Lower leg skin (tissue), 3 donors: Measurements from ENCODE around the gene SKAP1.

Source experiments
- POLR2A ChIP-seq, 2 donors: fragments of 450-650 bp; IDR thresholded peaks; one replicate each; pipeline ENCODE4 v1.6.1; 2016 to 2017; ENCODE audit warnings: antibody characterized with exemption in 2 of 2, mild to moderate bottlenecking in 1 of 2, moderate library complexity in 1 of 2
- TF ChIP-seq, protein P1 (sequence below), 3 donors: fragments of 450-650 bp; IDR thresholded peaks; one replicate each; pipeline ENCODE4 v1.5.1; 2016; ENCODE audit warnings: antibody characterized with exemption in 3 of 3, mild to moderate bottlenecking in 3 of 3, moderate library complexity in 2 of 3

DNA sequence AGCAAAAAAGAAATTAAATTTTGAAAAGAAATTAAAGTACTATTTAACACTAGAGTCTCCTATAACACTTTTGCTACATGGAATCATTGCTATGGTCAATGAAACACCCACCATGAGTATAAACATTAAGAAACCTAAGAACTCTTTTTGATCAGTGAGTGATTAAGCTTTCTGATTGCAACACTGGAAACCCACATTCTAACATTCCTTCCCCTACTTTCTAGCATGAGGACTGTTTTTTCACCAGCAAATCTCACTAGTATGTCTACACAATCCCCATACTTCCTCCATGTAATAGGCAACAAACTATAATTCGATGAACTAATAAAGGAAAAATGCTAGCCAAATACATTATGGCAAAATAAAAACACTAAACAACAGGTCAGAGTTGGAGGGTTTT lies 54.7 kb downstream of the SKAP1 start:
- TF ChIP-seq, protein P1, sequence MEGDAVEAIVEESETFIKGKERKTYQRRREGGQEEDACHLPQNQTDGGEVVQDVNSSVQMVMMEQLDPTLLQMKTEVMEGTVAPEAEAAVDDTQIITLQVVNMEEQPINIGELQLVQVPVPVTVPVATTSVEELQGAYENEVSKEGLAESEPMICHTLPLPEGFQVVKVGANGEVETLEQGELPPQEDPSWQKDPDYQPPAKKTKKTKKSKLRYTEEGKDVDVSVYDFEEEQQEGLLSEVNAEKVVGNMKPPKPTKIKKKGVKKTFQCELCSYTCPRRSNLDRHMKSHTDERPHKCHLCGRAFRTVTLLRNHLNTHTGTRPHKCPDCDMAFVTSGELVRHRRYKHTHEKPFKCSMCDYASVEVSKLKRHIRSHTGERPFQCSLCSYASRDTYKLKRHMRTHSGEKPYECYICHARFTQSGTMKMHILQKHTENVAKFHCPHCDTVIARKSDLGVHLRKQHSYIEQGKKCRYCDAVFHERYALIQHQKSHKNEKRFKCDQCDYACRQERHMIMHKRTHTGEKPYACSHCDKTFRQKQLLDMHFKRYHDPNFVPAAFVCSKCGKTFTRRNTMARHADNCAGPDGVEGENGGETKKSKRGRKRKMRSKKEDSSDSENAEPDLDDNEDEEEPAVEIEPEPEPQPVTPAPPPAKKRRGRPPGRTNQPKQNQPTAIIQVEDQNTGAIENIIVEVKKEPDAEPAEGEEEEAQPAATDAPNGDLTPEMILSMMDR (IDR thresholded peaks at IDR 0.05) = no peak
- no peak for TF ChIP-seq POLR2A (IDR thresholded peaks at IDR 0.05)
